Activated CD4-positive, alpha-beta T cell treated with anti-CD3 and anti-CD28 coated beads, Interleukin-2, amount 50 U/mL, for 4 hours (primary cell): ENCODE data around the gene MRPL20.
"Not testable (repeated sequence)": the region's sequence is repeated elsewhere in the genome, so short reads cannot be mapped to it uniquely, and the experiment has no call there.

ENCODE experiments used
- DNase-seq, 2 experiments: peaks; one replicate each; pipeline ENCODE4 v3.0.0-alpha.2; 2020

The MRPL20 gene

GRCh38 chr1:1406821-1407635 is at the start of gene MRPL20:
Gene MRPL20, minus strand, starts transcription at chr1:1407293. Its CDS starts 76 bp downstream, at chr1:1407217.
- DNase-seq, result peak; percentile 93 to 94

GRCh38 chr1:1456683-1457255 is 49.7 kb upstream of the MRPL20 start:
- DNase-seq, result not testable (repeated sequence)

GRCh38 chr1:1455934-1456333 is 48.8 kb upstream of the MRPL20 start:
- DNase-seq, result not testable (repeated sequence)

GRCh38 chr1:1455366-1455884 is 48.3 kb upstream of the MRPL20 start:
- no peak for DNase-seq

GRCh38 chr1:1454286-1455056 is 47.4 kb upstream of the MRPL20 start:
- DNase-seq, result not testable (repeated sequence)

- no peak for DNase-seq
These were observed 45.8 kb upstream of the MRPL20 start for GRCh38 chr1:1452882-1453281.

- not testable (repeated sequence) for DNase-seq
These were observed 45.3 kb upstream of the MRPL20 start for GRCh38 chr1:1452365-1452739.

- no peak for DNase-seq
These were observed 44.7 kb upstream of the MRPL20 start for GRCh38 chr1:1451696-1452364.

- not testable (repeated sequence) for DNase-seq
These were observed 43.5 kb upstream of the MRPL20 start for GRCh38 chr1:1450616-1451015.

- no peak for DNase-seq
These were observed 42.1 kb upstream of the MRPL20 start, which contains the start of gene ATAD3C for GRCh38 chr1:1449099-1449739. Gene ATAD3C, plus strand, starts transcription at chr1:1449689. Its CDS starts 995 bp downstream, at chr1:1450684.

- DNase-seq, result not testable (repeated sequence)
These were observed 39.5 kb upstream of the MRPL20 start for GRCh38 chr1:1446631-1447030.

GRCh38 chr1:1442069-1442770 is 35.1 kb upstream of the MRPL20 start:
- DNase-seq, result no peak

GRCh38 chr1:1441002-1441888 is 34.2 kb upstream of the MRPL20 start:
- DNase-seq, result peak; percentile 45 to 51

GRCh38 chr1:1440262-1441001 is 33.3 kb upstream of the MRPL20 start:
- DNase-seq, result no peak

- no peak for DNase-seq
These were observed 32.6 kb upstream of the MRPL20 start for GRCh38 chr1:1439546-1440261.

- no peak for DNase-seq
These were observed 31.7 kb upstream of the MRPL20 start for GRCh38 chr1:1438531-1439381.

- DNase-seq, result no peak
These were observed 30.8 kb upstream of the MRPL20 start for GRCh38 chr1:1437904-1438376.
